Muscle of leg (tissue), 11 donors: ENCODE data around the gene ZC3H11A. TPM values are rescaled to one million over a fixed set of nuclear protein-coding genes. Genes with fewer than 3 reads are reported as not detected.
"Not testable (repeated sequence)": the region's sequence is repeated elsewhere in the genome, so short reads cannot be mapped to it uniquely, and the experiment has no call there.

Experiments used
- DNase-seq: peaks from one replicate; pipeline ENCODE4 v3.0.0; 2013
- H3K27ac ChIP-seq: one replicate; pipeline ENCODE4 v1.5.1; 2013; ENCODE audit warnings: mild to moderate bottlenecking, low read length, control low read depth
- H3K27me3 ChIP-seq: one replicate; pipeline ENCODE4 v1.6.1; 2013; ENCODE audit warnings: low read length; ENCODE audit not compliant: control insufficient read depth, insufficient read depth
- H3K36me3 ChIP-seq: one replicate; pipeline ENCODE4 v1.6.1; 2013; ENCODE audit warnings: low read length; ENCODE audit not compliant: control insufficient read depth, insufficient read depth
- H3K4me1 ChIP-seq: one replicate; pipeline ENCODE4 v1.6.1; 2013; ENCODE audit warnings: low read length; ENCODE audit not compliant: control insufficient read depth, insufficient read depth
- H3K4me3 ChIP-seq: one replicate; pipeline ENCODE4 v1.5.1; 2013; ENCODE audit warnings: low read length, control low read depth
- H3K9me3 ChIP-seq: replicated peaks from 2 replicates; pipeline ENCODE4 v1.6.1; 2013; ENCODE audit warnings: low read depth, low read length; ENCODE audit not compliant: control insufficient read depth
- WGBS: methylation state at CpG from one replicate; pipeline ENCODE4 v1.1.5; 2013; ENCODE audit warnings: missing lambda C conversion rate; ENCODE audit not compliant: insufficient coverage; 5-methylcytosine and 5-hydroxymethylcytosine counted together
- polyA plus RNA-seq, 8 donors: library from polyadenylated mRNA; unstranded; fragments of 120-200 nt; gene quantifications; one replicate each; pipeline versions ENCODE4 v1.2.1 to v1.2.3, GENCODE V29; 2013; ENCODE audit warnings: inconsistent platforms in 1 of 8, low replicate concordance in 1 of 8; ENCODE audit not compliant: insufficient read length in 8 of 8, insufficient read depth in 1 of 8
- total RNA-seq: library from RNA; stranded (reverse); fragments of 120-200 nt; gene quantifications from one replicate; pipeline ENCODE4 v1.2.4, GENCODE V29; 2013

The ZC3H11A gene
- total and polyA plus RNA-seq, 9 donors, result 78.2 to 101 (median 87.9) TPM

DNA sequence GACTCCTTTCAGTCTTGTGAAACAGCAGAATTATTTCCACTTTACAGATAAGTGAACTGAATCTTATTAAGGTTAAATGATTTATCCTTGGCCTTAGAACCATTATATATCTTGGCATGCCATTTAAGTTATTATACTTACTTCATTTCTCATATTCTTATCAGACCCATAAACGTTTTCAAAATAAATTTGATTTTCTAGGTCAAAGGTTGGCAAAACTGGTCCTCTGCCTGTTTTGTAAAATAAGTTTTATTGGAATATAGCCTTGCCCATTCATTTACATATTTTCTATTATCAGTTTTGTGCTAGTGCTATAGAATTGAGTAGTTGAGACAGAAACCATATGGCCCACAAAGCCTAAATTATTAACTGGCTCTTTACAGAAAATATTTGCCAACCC lies 33.1 kb downstream of the ZC3H11A start:
- Histone ChIP-seq H3K36me3 (peaks cover 30% of the 10 kb centered on the region), H3K27ac (no peak overlapping the region), H3K27me3 (no peaks in the 10 kb centered on the region), H3K9me3 (no peaks in the 10 kb centered on the region), H3K4me3 (no peak overlapping the region), H3K4me1 (no peaks in the 10 kb centered on the region)
- no peak for DNase-seq
- WGBS, result no CpG with 5 or more reads among the region's 1 CpG

DNA sequence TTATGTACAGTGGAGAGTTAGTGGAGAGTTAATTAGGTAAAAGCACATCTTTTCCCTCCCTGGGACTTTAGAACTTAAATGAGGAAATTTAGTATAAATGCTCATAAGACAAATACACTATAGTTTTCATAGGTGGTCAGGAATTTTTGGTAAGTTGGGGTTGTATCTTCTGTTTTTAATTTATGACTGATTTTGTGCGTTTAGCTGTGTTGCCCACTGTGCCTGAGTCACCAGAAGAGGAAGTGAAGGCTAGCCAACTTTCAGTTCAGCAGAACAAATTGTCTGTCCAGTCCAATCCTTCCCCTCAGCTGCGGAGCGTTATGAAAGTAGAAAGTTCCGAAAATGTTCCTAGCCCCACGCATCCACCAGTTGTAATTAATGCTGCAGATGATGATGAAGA lies 33.8 kb downstream of the ZC3H11A start:
- DNase-seq, H3K27me3 ChIP-seq, H3K4me1 ChIP-seq, H3K4me3 ChIP-seq, H3K9me3 ChIP-seq, H3K27ac ChIP-seq: not testable (repeated sequence)
- 100% methylated on average over 3 of the region's 5 CpGs for WGBS
- H3K36me3 ChIP-seq, result peaks cover 35% of the 10 kb centered on the region

DNA sequence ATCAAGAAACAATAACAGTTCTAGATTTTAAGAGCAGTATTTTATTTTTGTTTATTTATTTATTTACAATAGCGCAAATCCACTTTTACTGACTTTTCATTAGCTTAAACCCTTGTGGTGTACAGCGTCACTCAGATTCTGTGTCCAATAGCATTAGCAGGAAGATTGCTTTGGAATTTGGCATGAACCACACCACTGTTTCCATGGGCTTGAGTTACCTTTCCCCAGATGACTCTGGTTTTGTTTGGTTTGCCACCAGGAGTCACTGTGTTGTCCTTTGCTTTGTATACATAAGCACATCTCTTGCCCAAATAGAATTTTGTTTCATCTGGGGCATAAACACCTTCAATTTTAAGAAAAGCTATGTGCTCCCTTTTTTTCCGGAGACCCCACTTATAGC lies 40.1 kb downstream of the ZC3H11A start:
- H3K4me3 ChIP-seq, result no peak overlapping the region
- 100% methylated on average over 1 of the region's 3 CpGs for WGBS
- H3K27me3 ChIP-seq, result no peaks in the 10 kb centered on the region
- H3K27ac ChIP-seq, result no peak overlapping the region
- H3K36me3 ChIP-seq, result peaks cover 62% of the 10 kb centered on the region
- no peaks in the 10 kb centered on the region for H3K4me1 ChIP-seq
- no peaks in the 10 kb centered on the region for H3K9me3 ChIP-seq
- no peak for DNase-seq

DNA sequence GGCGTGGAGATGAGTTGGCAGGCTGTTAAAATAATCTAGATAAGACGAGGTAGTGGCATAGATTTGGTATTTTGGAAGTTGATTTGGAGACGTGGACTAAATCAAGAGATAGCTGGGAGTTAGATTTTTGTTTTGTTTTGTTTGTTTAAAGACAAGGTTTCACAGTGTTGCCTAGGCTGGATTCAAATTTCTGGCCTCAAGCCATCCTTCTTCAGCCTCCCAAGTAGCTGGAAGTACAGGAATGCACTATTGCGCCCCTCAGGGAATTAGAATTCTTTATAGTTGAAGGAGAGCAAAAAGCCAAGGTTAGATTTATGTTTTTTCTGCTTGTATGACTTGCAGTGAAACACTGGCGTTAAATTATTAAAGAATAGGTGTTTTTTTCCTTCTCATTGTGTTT lies 43.7 kb downstream of the ZC3H11A start:
- Histone ChIP-seq H3K36me3 (peaks cover 48% of the 10 kb centered on the region), H3K27me3 (no peaks in the 10 kb centered on the region), H3K27ac (no peak overlapping the region), H3K9me3 (no peaks in the 10 kb centered on the region), H3K4me1 (no peaks in the 10 kb centered on the region), H3K4me3 (no peak overlapping the region)
- WGBS, result 56% methylated on average over 4 of the region's 5 CpGs
- peak; percentile 61 for DNase-seq

- Histone ChIP-seq H3K36me3 (peaks cover 52% of the 10 kb centered on the region), H3K9me3 (no peaks in the 10 kb centered on the region), H3K4me1 (no peaks in the 10 kb centered on the region), H3K27me3 (no peaks in the 10 kb centered on the region), H3K4me3 (no peak overlapping the region), H3K27ac (no peak overlapping the region)
- DNase-seq, result no peak
- no CpG with 5 or more reads among the region's 4 CpGs for WGBS
Observed at GRCh38 chr1:203840208-203840808, 44.9 kb downstream of the ZC3H11A start.

DNA sequence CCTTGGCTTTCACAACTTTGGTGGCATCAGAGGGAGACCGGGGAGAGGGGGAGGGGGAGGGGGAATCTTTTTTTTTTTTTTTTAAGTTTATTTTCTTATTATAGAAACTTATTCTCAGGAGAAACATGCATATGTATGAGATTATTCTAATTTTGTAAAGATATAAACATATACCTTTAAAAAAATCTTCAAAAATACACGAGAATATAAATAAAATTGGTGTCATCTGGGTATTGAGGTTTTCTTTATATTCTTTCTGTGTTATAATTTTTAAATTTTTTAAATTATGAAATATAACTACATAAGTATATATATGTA lies 47.1 kb downstream of the ZC3H11A start:
- H3K27me3 ChIP-seq, result no peaks in the 10 kb centered on the region
- peaks cover 43% of the 10 kb centered on the region for H3K36me3 ChIP-seq
- no peak for DNase-seq
- H3K9me3 ChIP-seq, result no peaks in the 10 kb centered on the region
- no peak overlapping the region for H3K27ac ChIP-seq
- H3K4me3 ChIP-seq, result no peak overlapping the region
- no CpG with 5 or more reads among the region's 2 CpGs for WGBS
- no peaks in the 10 kb centered on the region for H3K4me1 ChIP-seq

DNA sequence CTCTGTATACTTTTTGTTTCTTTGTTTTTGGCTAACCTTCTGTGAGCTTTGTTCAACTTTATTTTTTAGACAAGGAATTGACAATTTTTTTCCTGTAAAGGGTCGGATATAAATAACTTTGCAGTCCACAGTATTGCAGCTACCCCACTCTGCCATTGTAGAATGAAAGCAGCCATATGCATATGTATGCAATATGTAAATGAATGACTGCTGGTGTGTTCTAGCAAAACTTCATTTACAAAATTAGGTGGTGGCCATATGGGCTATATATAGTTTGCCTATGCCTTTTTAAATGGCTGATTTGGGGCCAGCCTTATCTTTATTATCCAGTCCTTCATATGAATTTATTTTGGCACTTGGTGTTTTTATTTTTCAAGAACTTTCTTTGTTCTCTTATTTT lies 48.0 kb downstream of the ZC3H11A start:
- H3K27ac ChIP-seq, result no peak overlapping the region
- peaks cover 44% of the 10 kb centered on the region for H3K36me3 ChIP-seq
- H3K9me3 ChIP-seq, result no peaks in the 10 kb centered on the region
- H3K4me1 ChIP-seq, result no peaks in the 10 kb centered on the region
- H3K4me3 ChIP-seq, result no peak overlapping the region
- H3K27me3 ChIP-seq, result no peaks in the 10 kb centered on the region
- no CpG with 5 or more reads among the region's 1 CpG for WGBS
- no peak for DNase-seq

Other genes starting within 250 kb of the ZC3H11A start
- gene ATP2B4, start 168.8 kb upstream of the ZC3H11A start, total RNA-seq, result 57.1 TPM
- gene ATP2B4, start 168.8 kb upstream of the ZC3H11A start, polyA plus RNA-seq, result 100 to 1,000 TPM in 1 of 8 donors, 10 to 100 TPM in 7; 70.6 to 104 (median 80.8) TPM
- gene LAX1, start 30.4 kb upstream of the ZC3H11A start, total RNA-seq, result 0.22 TPM
- under 1 TPM; 0.07 to 0.29 (median 0.11) TPM for gene LAX1, start 30.4 kb upstream of the ZC3H11A start, polyA plus RNA-seq
- gene ZBED6, start within 50 bp of the ZC3H11A start, total RNA-seq, result 23.9 TPM
- 10 to 100 TPM in 4 of 8 donors, 1 to 10 TPM in 4; 7.0 to 14.1 (median 10.2) TPM for gene ZBED6, start within 50 bp of the ZC3H11A start, polyA plus RNA-seq
- gene SNRPE, start 66.0 kb downstream of the ZC3H11A start, total RNA-seq, result 137 TPM
- 100 to 1,000 TPM; 157 to 234 (median 179) TPM for gene SNRPE, start 66.0 kb downstream of the ZC3H11A start, polyA plus RNA-seq